HG02763 (cell line): ENCODE results near the gene TEKT3.

Experiments
- ATAC-seq: cut with Tn5 transposase; IDR thresholded peaks from one replicate; pipeline ENCODE4 v1.9.1; 2021; ENCODE audit warnings: mild to moderate bottlenecking, moderate library complexity; ENCODE audit not compliant: unreplicated experiment

TEKT3 gene

GRCh38 chr17:15267996-15268395 is 73.4 kb downstream of the TEKT3 start:
- no peak for ATAC-seq

GRCh38 chr17:15266325-15267125 is 74.9 kb downstream of the TEKT3 start:
- no peak for ATAC-seq

GRCh38 chr17:15265131-15265530 is 76.3 kb downstream of the TEKT3 start, which contains the start of gene PMP22:
PMP22 (minus strand) TSS chr17:15265326; CDS start chr17:15260727, 4,599 bp downstream.
- ATAC-seq, result no peak

- ATAC-seq, result no peak
Measured at GRCh38 chr17:15264542-15264941, 76.9 kb downstream of the TEKT3 start.

- ATAC-seq, result no peak
Measured at GRCh38 chr17:15263680-15264079, 77.7 kb downstream of the TEKT3 start.

- ATAC-seq, result no peak
Measured at GRCh38 chr17:15263206-15263579, 78.2 kb downstream of the TEKT3 start.

GRCh38 chr17:15262291-15263205 is 78.8 kb downstream of the TEKT3 start:
- no peak for ATAC-seq

- ATAC-seq, result no peak
Measured at GRCh38 chr17:15261802-15262290, 79.6 kb downstream of the TEKT3 start.

GRCh38 chr17:15261258-15261801 is 80.1 kb downstream of the TEKT3 start:
- ATAC-seq, result no peak

- no peak for ATAC-seq
Measured at GRCh38 chr17:15260376-15261257, 80.8 kb downstream of the TEKT3 start.

- no peak for ATAC-seq
Measured at GRCh38 chr17:15257796-15258512, 83.4 kb downstream of the TEKT3 start.

- ATAC-seq, result peak; percentile 70
Measured at GRCh38 chr17:15257258-15257788, 84.1 kb downstream of the TEKT3 start.

GRCh38 chr17:15256689-15257088 is 84.7 kb downstream of the TEKT3 start:
- no peak for ATAC-seq

GRCh38 chr17:15255713-15256454 is 85.5 kb downstream of the TEKT3 start:
- no peak for ATAC-seq
